Liver (tissue), 9 donors: ENCODE data around the gene SNAI1. TPM values are rescaled to one million over a fixed set of nuclear protein-coding genes. Genes with fewer than 3 reads are reported as not detected.

ENCODE experiments used
- DNase-seq: peaks from one replicate; pipeline ENCODE4 v3.0.0-alpha.2; 2017; ENCODE audit warnings: low spot score
- H3K27ac ChIP-seq, 2 donors: one replicate each; pipeline ENCODE4 v1.7.0; 2013; ENCODE audit warnings: inconsistent platforms in 2 of 2, low read length in 2 of 2, control low read depth in 1 of 2, low read depth in 1 of 2, mild to moderate bottlenecking in 1 of 2
- H3K27me3 ChIP-seq, 4 donors: one replicate each; pipeline versions ENCODE4 v1.6.1 to v1.7.0; 2013; ENCODE audit warnings: low read length in 3 of 4, inconsistent platforms in 1 of 4, mild to moderate bottlenecking in 1 of 4, moderate library complexity in 1 of 4; ENCODE audit not compliant: control insufficient read depth in 4 of 4, insufficient read depth in 4 of 4
- H3K36me3 ChIP-seq, 4 donors: one replicate each; pipeline versions ENCODE4 v1.6.1 to v1.7.0; 2013; ENCODE audit warnings: low read length in 3 of 4, mild to moderate bottlenecking in 3 of 4, low read depth in 1 of 4, moderate library complexity in 1 of 4; ENCODE audit not compliant: control insufficient read depth in 4 of 4, insufficient read depth in 3 of 4
- H3K4me1 ChIP-seq, 4 donors: one replicate each; pipeline versions ENCODE4 v1.6.1 to v1.7.0; 2013; ENCODE audit warnings: low read length in 3 of 4, mild to moderate bottlenecking in 3 of 4, moderate library complexity in 1 of 4; ENCODE audit not compliant: control insufficient read depth in 4 of 4, insufficient read depth in 4 of 4
- H3K4me3 ChIP-seq, 3 donors: one replicate each; pipeline versions ENCODE4 v1.6.1 to v1.7.0; 2013; ENCODE audit warnings: low read length in 3 of 3, control low read depth in 1 of 3, low read depth in 1 of 3, mild to moderate bottlenecking in 1 of 3
- H3K9ac ChIP-seq, 2 donors: one replicate each; pipeline ENCODE4 v1.7.0; 2013; ENCODE audit warnings: low read length in 2 of 2, mild to moderate bottlenecking in 2 of 2, moderate library complexity in 2 of 2, control low read depth in 1 of 2, low read depth in 1 of 2
- H3K9me3 ChIP-seq, 4 donors: one replicate each; pipeline versions ENCODE4 v1.6.1 to v1.7.0; 2013; ENCODE audit warnings: low read length in 3 of 4; ENCODE audit not compliant: control insufficient read depth in 4 of 4
- ATF3 ChIP-seq: IDR thresholded peaks from 2 replicates; pipeline ENCODE4 v1.6.1; 2016; ENCODE audit warnings: antibody characterized with exemption
- CTCF ChIP-seq: fragments of 150-350 bp; IDR thresholded peaks from 2 replicates; pipeline ENCODE4 v1.5.1; 2017; ENCODE audit warnings: improper control_type of control experiment, low read depth, low read length; ENCODE audit not compliant: missing input control
- EGR1 ChIP-seq, 2 donors: IDR thresholded peaks; 2 replicates each; pipeline ENCODE4 v1.6.1; 2016 to 2018; ENCODE audit warnings: antibody characterized with exemption in 2 of 2, low read depth in 2 of 2
- FOXA1 ChIP-seq: IDR thresholded peaks from 2 replicates; pipeline ENCODE4 v1.6.1; 2016; ENCODE audit warnings: antibody characterized with exemption
- FOXA2 ChIP-seq: IDR thresholded peaks from 2 replicates; pipeline ENCODE4 v1.6.1; 2016; ENCODE audit warnings: antibody characterized with exemption
- GABPA ChIP-seq, 2 donors: IDR thresholded peaks in 1 of 2; conservative IDR thresholded peaks in 1 of 2; 2 replicates each; pipeline ENCODE4 v1.6.1; 2016; ENCODE audit warnings: antibody characterized with exemption in 2 of 2, mild to moderate bottlenecking in 1 of 2, moderate library complexity in 1 of 2
- HNF4A ChIP-seq, 2 donors: conservative IDR thresholded peaks; 2 replicates each; pipeline ENCODE4 v1.6.1; 2016; ENCODE audit warnings: antibody characterized with exemption in 2 of 2, mild to moderate bottlenecking in 2 of 2
- HNF4G ChIP-seq: IDR thresholded peaks from 2 replicates; pipeline ENCODE4 v1.6.1; 2016; ENCODE audit warnings: antibody characterized with exemption
- JUND ChIP-seq, 2 donors: IDR thresholded peaks; 2 replicates each; pipeline ENCODE4 v1.6.1; 2016; ENCODE audit warnings: antibody characterized with exemption in 2 of 2
- NR2F2 ChIP-seq: IDR thresholded peaks from 2 replicates; pipeline ENCODE4 v1.6.1; 2016; ENCODE audit warnings: antibody characterized with exemption
- RAD21 ChIP-seq, 2 donors: IDR thresholded peaks; 2 replicates each; pipeline ENCODE4 v1.6.1; 2016; ENCODE audit warnings: antibody characterized with exemption in 2 of 2, mild to moderate bottlenecking in 2 of 2
- RXRA ChIP-seq, 2 donors: IDR thresholded peaks; 2 replicates each; pipeline ENCODE4 v1.6.1; 2017 to 2018; ENCODE audit warnings: antibody characterized with exemption in 2 of 2, mild to moderate bottlenecking in 1 of 2
- SP1 ChIP-seq: IDR thresholded peaks from 2 replicates; pipeline ENCODE4 v1.6.1; 2018; ENCODE audit warnings: antibody characterized with exemption, mild to moderate bottlenecking
- TAF1 ChIP-seq: conservative IDR thresholded peaks from 2 replicates; pipeline ENCODE4 v1.6.1; 2016; ENCODE audit warnings: antibody characterized with exemption, mild to moderate bottlenecking
- YY1 ChIP-seq: IDR thresholded peaks from 2 replicates; pipeline ENCODE4 v1.6.1; 2016; ENCODE audit warnings: antibody characterized with exemption, mild to moderate bottlenecking
- ZBTB33 ChIP-seq: IDR thresholded peaks from 2 replicates; pipeline ENCODE4 v1.6.1; 2016; ENCODE audit warnings: antibody characterized with exemption
- WGBS: extraction: QIAGEN DNeasy Blood & Tissue Kit; methylation state at CpG from one replicate; pipeline ENCODE4 v1.1.7; 2013; 5-methylcytosine and 5-hydroxymethylcytosine counted together
- polyA plus RNA-seq, 2 donors: library from polyadenylated mRNA; stranded (reverse) in 1 of 2; unstranded in 1 of 2; fragments of 200-250 nt in 1 of 2; fragments of >200 nt in 1 of 2; fragmentation: Nextera tagmentation in 1 of 2; extraction: Ambion mirVana in 1 of 2; gene quantifications; one replicate each; pipeline versions ENCODE4 v1.2.1 to v1.2.3, GENCODE V29; 2013 to 2015
- total RNA-seq, 2 donors: library from RNA; depleted of rRNA; stranded (reverse); fragments of >200 nt; gene quantifications; one replicate each; pipeline ENCODE4 v1.2.3, GENCODE V29; 2014
- TF ChIP-seq, protein P1 (sequence below): IDR thresholded peaks from 2 replicates; pipeline ENCODE4 v1.6.1; 2016; ENCODE audit warnings: antibody characterized with exemption, mild to moderate bottlenecking
- TF ChIP-seq, protein P2 (sequence below): IDR thresholded peaks from 2 replicates; pipeline ENCODE4 v1.6.1; 2016; ENCODE audit warnings: antibody characterized with exemption
- donor health status: healthy.
- donor health status: healthy.
- donor health status: healthy.
- donor health status: healthy.
- donor health status: healthy.

SNAI1 gene
- total and polyA plus RNA-seq, 4 donors: 0.28 to 3.4 (median 0.60) TPM

- H3K27ac ChIP-seq: no peak overlapping the region
- no peak for DNase-seq
- no peaks in the 10 kb centered on the region for H3K9me3 ChIP-seq
- no peak overlapping the region for H3K9ac ChIP-seq
- TF ChIP-seq ATF3 (no peak), JUND (IDR thresholded peaks at IDR 0.05) (no peak), CTCF (no peak), RAD21 (IDR thresholded peaks at IDR 0.05) (no peak), NR2F2 (no peak), SP1 (no peak), RXRA (IDR thresholded peaks at IDR 0.05) (no peak), ZBTB33 (no peak), TAF1 (no peak), HNF4G (no peak), GABPA (IDR thresholded peaks at IDR 0.05 in 1 of 2, conservative IDR thresholded peaks at IDR 0.05 in 1 of 2) (no peak), EGR1 (IDR thresholded peaks at IDR 0.05; ENCODE audit: low read depth in 2 of 2) (no peak), YY1 (no peak), FOXA1 (no peak), FOXA2 (no peak), HNF4A (conservative IDR thresholded peaks at IDR 0.05) (no peak)
- TF ChIP-seq, protein P1, sequence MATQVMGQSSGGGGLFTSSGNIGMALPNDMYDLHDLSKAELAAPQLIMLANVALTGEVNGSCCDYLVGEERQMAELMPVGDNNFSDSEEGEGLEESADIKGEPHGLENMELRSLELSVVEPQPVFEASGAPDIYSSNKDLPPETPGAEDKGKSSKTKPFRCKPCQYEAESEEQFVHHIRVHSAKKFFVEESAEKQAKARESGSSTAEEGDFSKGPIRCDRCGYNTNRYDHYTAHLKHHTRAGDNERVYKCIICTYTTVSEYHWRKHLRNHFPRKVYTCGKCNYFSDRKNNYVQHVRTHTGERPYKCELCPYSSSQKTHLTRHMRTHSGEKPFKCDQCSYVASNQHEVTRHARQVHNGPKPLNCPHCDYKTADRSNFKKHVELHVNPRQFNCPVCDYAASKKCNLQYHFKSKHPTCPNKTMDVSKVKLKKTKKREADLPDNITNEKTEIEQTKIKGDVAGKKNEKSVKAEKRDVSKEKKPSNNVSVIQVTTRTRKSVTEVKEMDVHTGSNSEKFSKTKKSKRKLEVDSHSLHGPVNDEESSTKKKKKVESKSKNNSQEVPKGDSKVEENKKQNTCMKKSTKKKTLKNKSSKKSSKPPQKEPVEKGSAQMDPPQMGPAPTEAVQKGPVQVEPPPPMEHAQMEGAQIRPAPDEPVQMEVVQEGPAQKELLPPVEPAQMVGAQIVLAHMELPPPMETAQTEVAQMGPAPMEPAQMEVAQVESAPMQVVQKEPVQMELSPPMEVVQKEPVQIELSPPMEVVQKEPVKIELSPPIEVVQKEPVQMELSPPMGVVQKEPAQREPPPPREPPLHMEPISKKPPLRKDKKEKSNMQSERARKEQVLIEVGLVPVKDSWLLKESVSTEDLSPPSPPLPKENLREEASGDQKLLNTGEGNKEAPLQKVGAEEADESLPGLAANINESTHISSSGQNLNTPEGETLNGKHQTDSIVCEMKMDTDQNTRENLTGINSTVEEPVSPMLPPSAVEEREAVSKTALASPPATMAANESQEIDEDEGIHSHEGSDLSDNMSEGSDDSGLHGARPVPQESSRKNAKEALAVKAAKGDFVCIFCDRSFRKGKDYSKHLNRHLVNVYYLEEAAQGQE: no peak
- TF ChIP-seq, protein P2, sequence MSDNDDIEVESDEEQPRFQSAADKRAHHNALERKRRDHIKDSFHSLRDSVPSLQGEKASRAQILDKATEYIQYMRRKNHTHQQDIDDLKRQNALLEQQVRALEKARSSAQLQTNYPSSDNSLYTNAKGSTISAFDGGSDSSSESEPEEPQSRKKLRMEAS: no peak
- H3K27me3 ChIP-seq: no peaks in the 10 kb centered on the region
- peaks cover 0 to under 1% (median 0%) of the 10 kb centered on the region in 4 donors for H3K36me3 ChIP-seq
- peaks cover 0 to under 1% (median 0%) of the 10 kb centered on the region in 4 donors for H3K4me1 ChIP-seq
- 52% methylated on average over 5 of the region's 5 CpGs for WGBS
- H3K4me3 ChIP-seq: no peak overlapping the region
These were observed 12.8 kb upstream of the SNAI1 start for GRCh38 chr20:49969946-49970345.
